Esophagus squamous epithelium (tissue), 4 donors: ENCODE results near the gene LRIT3.

Source experiments
- POLR2A ChIP-seq, 4 donors: fragments of 450-650 bp; IDR thresholded peaks; one replicate each; pipeline ENCODE4 v1.6.1; 2017; ENCODE audit warnings: antibody characterized with exemption in 4 of 4, mild to moderate bottlenecking in 4 of 4, moderate library complexity in 3 of 4
- TF ChIP-seq, protein P1 (sequence below), 6 experiments: fragments of 450-650 bp in 4 of 6; fragments of 200-600 bp in 2 of 6; sonication (generic) in 2 of 6; IDR thresholded peaks; one replicate each; pipeline ENCODE4 v1.5.1; 2016 to 2019; ENCODE audit warnings: antibody characterized with exemption in 6 of 6, mild to moderate bottlenecking in 4 of 6, moderate library complexity in 4 of 6

DNA sequence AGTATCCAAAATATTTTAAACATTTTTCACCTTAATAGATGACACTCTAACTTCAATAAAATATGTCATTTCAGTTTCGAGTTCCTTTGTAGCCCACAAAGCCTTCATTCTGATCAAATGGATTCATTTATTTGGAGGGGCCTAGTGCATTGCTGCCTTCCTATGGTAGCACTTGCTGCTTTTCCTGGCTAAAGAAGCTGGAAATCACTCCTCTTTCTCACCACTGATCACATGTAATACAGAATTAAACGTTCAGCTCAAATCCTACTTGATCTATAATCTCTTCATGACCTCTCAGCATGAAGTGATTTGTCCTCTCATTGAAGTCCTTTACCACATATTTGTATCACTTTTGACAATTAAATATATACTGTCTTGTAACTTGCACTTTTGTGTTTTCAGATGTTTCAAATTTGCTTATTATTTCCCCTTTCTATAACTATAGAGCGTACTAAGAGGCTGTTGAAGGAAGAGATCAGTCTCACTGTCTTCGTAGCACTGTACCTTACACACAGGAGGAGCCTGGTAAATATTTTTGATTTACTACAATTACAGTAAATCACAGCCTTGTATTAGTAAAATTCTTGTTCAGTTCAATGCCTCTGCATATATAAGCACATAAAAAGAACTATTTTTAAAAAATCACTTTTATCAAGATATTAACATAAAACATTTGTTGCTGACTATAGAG lies 46.7 kb upstream of the LRIT3 start:
- TF ChIP-seq, protein P1, sequence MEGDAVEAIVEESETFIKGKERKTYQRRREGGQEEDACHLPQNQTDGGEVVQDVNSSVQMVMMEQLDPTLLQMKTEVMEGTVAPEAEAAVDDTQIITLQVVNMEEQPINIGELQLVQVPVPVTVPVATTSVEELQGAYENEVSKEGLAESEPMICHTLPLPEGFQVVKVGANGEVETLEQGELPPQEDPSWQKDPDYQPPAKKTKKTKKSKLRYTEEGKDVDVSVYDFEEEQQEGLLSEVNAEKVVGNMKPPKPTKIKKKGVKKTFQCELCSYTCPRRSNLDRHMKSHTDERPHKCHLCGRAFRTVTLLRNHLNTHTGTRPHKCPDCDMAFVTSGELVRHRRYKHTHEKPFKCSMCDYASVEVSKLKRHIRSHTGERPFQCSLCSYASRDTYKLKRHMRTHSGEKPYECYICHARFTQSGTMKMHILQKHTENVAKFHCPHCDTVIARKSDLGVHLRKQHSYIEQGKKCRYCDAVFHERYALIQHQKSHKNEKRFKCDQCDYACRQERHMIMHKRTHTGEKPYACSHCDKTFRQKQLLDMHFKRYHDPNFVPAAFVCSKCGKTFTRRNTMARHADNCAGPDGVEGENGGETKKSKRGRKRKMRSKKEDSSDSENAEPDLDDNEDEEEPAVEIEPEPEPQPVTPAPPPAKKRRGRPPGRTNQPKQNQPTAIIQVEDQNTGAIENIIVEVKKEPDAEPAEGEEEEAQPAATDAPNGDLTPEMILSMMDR (IDR thresholded peaks at IDR 0.05) = no peak
- no peak for TF ChIP-seq POLR2A (IDR thresholded peaks at IDR 0.05)
